Measurements from ENCODE around the gene RALGDS.
A peak's percentile ranks its signal among the peaks of the same experiment; 100 is the strongest.

RALGDS gene

DNA sequence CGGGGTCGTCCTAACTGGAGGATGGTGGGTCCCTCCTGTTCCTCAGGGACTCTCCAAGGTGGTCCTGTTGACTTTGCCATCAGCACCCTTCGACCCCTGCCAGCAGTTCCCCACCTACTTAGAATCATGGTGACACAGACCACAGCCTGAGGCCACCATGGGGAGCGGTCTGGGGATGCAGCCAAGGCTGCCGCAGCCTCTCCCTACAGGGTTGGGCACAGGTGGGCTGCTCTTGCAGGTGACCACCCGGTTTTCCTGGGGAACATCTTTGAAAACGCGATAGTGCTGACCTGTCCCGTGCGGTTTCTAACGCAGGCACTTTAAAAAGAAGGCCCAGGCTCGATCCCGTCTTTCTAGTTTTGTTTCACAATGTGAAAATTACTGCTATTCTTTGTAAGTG is 72.0 kb downstream of the RALGDS start:
- TF ChIP-seq, protein P1, sequence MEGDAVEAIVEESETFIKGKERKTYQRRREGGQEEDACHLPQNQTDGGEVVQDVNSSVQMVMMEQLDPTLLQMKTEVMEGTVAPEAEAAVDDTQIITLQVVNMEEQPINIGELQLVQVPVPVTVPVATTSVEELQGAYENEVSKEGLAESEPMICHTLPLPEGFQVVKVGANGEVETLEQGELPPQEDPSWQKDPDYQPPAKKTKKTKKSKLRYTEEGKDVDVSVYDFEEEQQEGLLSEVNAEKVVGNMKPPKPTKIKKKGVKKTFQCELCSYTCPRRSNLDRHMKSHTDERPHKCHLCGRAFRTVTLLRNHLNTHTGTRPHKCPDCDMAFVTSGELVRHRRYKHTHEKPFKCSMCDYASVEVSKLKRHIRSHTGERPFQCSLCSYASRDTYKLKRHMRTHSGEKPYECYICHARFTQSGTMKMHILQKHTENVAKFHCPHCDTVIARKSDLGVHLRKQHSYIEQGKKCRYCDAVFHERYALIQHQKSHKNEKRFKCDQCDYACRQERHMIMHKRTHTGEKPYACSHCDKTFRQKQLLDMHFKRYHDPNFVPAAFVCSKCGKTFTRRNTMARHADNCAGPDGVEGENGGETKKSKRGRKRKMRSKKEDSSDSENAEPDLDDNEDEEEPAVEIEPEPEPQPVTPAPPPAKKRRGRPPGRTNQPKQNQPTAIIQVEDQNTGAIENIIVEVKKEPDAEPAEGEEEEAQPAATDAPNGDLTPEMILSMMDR (IDR thresholded peaks at IDR 0.05; ENCODE audit: insufficient read depth, low read depth, low read length, missing control alignments), result no peak
- H3K4me3 ChIP-seq (ENCODE audit: low read depth, low read length), result no peak overlapping the region
- no peak for DNase-seq (ENCODE audit: low read depth)

- DNase-seq (ENCODE audit: low read depth), result peak; percentile 34
- no peak overlapping the region for H3K4me3 ChIP-seq (ENCODE audit: low read depth, low read length)
Measured at GRCh38 chr9:133048595-133048994, 72.4 kb downstream of the RALGDS start.

More at GRCh38 chr9:133048595-133048994, 72.4 kb downstream of the RALGDS start:
- TF ChIP-seq, protein P1 (IDR thresholded peaks at IDR 0.05; ENCODE audit: insufficient read depth, low read depth, low read length, missing control alignments), result peak; percentile 39
